ENCODE data around the gene PDE1A. TPM values are rescaled to one million over a fixed set of nuclear protein-coding genes. Genes with fewer than 3 reads are reported as not detected.
"Not testable (repeated sequence)": the region's sequence is repeated elsewhere in the genome, so short reads cannot be mapped to it uniquely, and the experiment has no call there.

The PDE1A gene
- total and polyA plus RNA-seq, 2 of the 4 experiments (the other 2 are of a cell fraction): 0.24 to 0.90 TPM

DNA sequence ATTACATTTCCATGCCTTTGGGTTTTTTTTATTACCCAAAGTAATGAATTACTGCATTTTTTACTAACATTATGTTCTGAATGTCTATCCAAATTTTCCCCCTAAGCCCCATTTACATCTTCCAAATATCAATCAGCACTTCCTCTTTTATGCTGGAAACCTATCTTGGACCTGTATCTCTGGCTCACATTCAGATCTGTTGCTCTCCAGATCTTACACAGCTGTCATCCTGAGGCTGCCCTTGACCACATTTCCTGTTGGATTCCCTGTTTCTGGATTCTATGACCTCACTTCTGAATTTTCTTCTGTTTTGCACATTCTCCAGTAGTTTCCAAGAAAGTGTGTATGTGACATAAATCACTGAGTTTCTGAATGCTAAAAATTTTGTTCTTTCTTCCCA lies 146.7 kb downstream of the PDE1A start:
- dilution Hi-C loops (cut with HindIII; ENCODE audit: low sequenced_read_pairs, unreplicated experiment) (no loop called here), in situ Hi-C loops (cut with MboI; ENCODE audit: low sequenced_read_pairs) (no loop called here), intact Hi-C loops (cut with micrococcal nuclease) (no loop called here)
- no peak overlapping the region for H3K56ac ChIP-seq (ENCODE audit: extremely low read depth, insufficient read depth, low read length)
- no peak for TF ChIP-seq MAZ (IDR thresholded peaks at IDR 0.05; ENCODE audit: borderline replicate concordance, low read depth, low read length)
- no peak for TF ChIP-seq CHD1 (IDR thresholded peaks at IDR 0.05; ENCODE audit: low read depth, low read length)
- no peak for TF ChIP-seq CEBPB (IDR thresholded peaks at IDR 0.05; ENCODE audit: low read depth, low read length)
- TF ChIP-seq RCOR1 (IDR thresholded peaks at IDR 0.05; ENCODE audit: insufficient replicate concordance, low read length): no peak
- ATAC-seq (ENCODE audit: low read depth) (no peak; the same call in 1 of the 2 replicates), DNase-seq (peak; percentile 69)
- H3K36me3 ChIP-seq (ENCODE audit: control insufficient read depth, insufficient read depth, low read length): no peaks in the 10 kb centered on the region
- ChIA-PET CTCF (no interaction called here), POLR2A (ENCODE audit: unreplicated experiment) (no interaction called here)
- H3K4me2 ChIP-seq (ENCODE audit: low read depth, low read length): no peak overlapping the region
- no peak overlapping the region; the same call in 1 of the 2 replicates for H3K23ac ChIP-seq (ENCODE audit: low read depth, low read length)
- no peak overlapping the region for H2AK5ac ChIP-seq (ENCODE audit: low read depth, low read length)
- H3K4me3 ChIP-seq (ENCODE audit: insufficient read depth, low read depth, low read length): no peak overlapping the region
- no peaks in the 10 kb centered on the region for H3K9me1 ChIP-seq (ENCODE audit: insufficient read depth, low read length)
- no peak overlapping the region for H4K5ac ChIP-seq (ENCODE audit: low read depth, low read length)
- no peak overlapping the region for H3K14ac ChIP-seq (replicated peaks; ENCODE audit: low read depth, low read length)
- no peak overlapping the region for H2AK9ac ChIP-seq (replicated peaks; ENCODE audit: low read depth, low read length, poor library complexity)
- H3K9ac ChIP-seq (ENCODE audit: low read depth, low read length): no peak overlapping the region
- no peak overlapping the region for H2AFZ ChIP-seq (replicated peaks; ENCODE audit: low read length, poor library complexity)
- no peaks in the 10 kb centered on the region for H3K27me3 ChIP-seq (ENCODE audit: control insufficient read depth, insufficient read depth, low read length)
- H4K20me1 ChIP-seq (ENCODE audit: insufficient read depth, low read length): no peaks in the 10 kb centered on the region
- H2BK120ac ChIP-seq (ENCODE audit: low read depth, low read length): no peak overlapping the region
- no peak overlapping the region for H2BK20ac ChIP-seq (ENCODE audit: low read depth, low read length)
- no peak overlapping the region for H2BK15ac ChIP-seq (ENCODE audit: low read depth, low read length)
- no TSS peak for BruUV-seq (replicated peaks)
- H3K79me1 ChIP-seq (ENCODE audit: low read depth in 1 of 2, low read length in 2 of 2): no peaks in the 10 kb centered on the region
- no peak overlapping the region for H3K27ac ChIP-seq (ENCODE audit: insufficient read depth, low read length)
- no peaks in the 10 kb centered on the region for H3K4me1 ChIP-seq (ENCODE audit: control insufficient read depth, insufficient read depth, low read length)
- H3K4ac ChIP-seq (ENCODE audit: low read depth, low read length): no peak overlapping the region
- H4K8ac ChIP-seq (ENCODE audit: low read depth in 2 of 2, low read length in 2 of 2): no peak overlapping the region
- no peak overlapping the region for H4K91ac ChIP-seq (ENCODE audit: insufficient read depth, low read depth, low read length)
- peaks cover 6% of the 10 kb centered on the region; the same call in 1 of the 2 replicates for H3K9me3 ChIP-seq (ENCODE audit: control insufficient read depth, insufficient read depth, low read length)
- H3K18ac ChIP-seq (ENCODE audit: low read depth, low read length): no peak overlapping the region
- H2BK5ac ChIP-seq (ENCODE audit: low read depth, low read length, poor library complexity, severe bottlenecking): no peak overlapping the region

DNA sequence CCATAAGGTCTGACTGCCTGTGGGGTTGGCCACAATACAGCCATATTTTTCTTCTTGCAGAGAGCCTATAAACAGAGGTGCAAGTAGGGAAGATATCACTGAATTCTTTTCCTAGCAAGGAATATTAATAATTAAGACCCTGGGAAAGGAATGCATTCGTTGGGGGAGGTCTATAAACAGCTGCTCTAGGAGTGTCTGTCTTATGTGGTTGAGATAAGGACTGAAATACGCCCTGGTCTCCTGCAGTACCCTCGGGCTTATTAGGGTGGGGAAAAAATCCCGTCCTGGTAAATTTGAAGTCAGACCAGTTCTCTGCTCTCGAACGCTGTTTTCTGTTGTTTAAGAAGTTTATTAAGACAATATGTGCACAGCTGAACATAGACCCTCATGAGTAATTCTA lies 150.2 kb downstream of the PDE1A start:
- CTCF ChIA-PET; H3K36me3 ChIP-seq (ENCODE audit: control insufficient read depth, insufficient read depth, low read length); H3K79me1 ChIP-seq (ENCODE audit: low read depth in 1 of 2, low read length in 2 of 2); H3K56ac ChIP-seq (ENCODE audit: extremely low read depth, insufficient read depth, low read length); H3K4me1 ChIP-seq (ENCODE audit: control insufficient read depth, insufficient read depth, low read length); H3K18ac ChIP-seq (ENCODE audit: low read depth, low read length); H3K14ac ChIP-seq (replicated peaks; ENCODE audit: low read depth, low read length); H3K27me3 ChIP-seq (ENCODE audit: control insufficient read depth, insufficient read depth, low read length); H2AK5ac ChIP-seq (ENCODE audit: low read depth, low read length); ATAC-seq (ENCODE audit: low read depth); H3K4ac ChIP-seq (ENCODE audit: low read depth, low read length); H2BK120ac ChIP-seq (ENCODE audit: low read depth, low read length); in situ Hi-C loops (cut with MboI; ENCODE audit: low sequenced_read_pairs); H3K4me2 ChIP-seq (ENCODE audit: low read depth, low read length); H4K91ac ChIP-seq (ENCODE audit: insufficient read depth, low read depth, low read length); H2AK9ac ChIP-seq (replicated peaks; ENCODE audit: low read depth, low read length, poor library complexity); DNase-seq; H3K9me3 ChIP-seq (ENCODE audit: control insufficient read depth, insufficient read depth, low read length); H2BK5ac ChIP-seq (ENCODE audit: low read depth, low read length, poor library complexity, severe bottlenecking); intact Hi-C loops (cut with micrococcal nuclease); H3K23ac ChIP-seq (ENCODE audit: low read depth, low read length); H4K5ac ChIP-seq (ENCODE audit: low read depth, low read length); BruUV-seq (replicated peaks); H2BK20ac ChIP-seq (ENCODE audit: low read depth, low read length); H3K27ac ChIP-seq (ENCODE audit: insufficient read depth, low read length); H3K9ac ChIP-seq (ENCODE audit: low read depth, low read length); POLR2A ChIA-PET (ENCODE audit: unreplicated experiment); dilution Hi-C loops (cut with HindIII; ENCODE audit: low sequenced_read_pairs, unreplicated experiment); H2AFZ ChIP-seq (replicated peaks; ENCODE audit: low read length, poor library complexity); H3K4me3 ChIP-seq (ENCODE audit: insufficient read depth, low read depth, low read length); H3K9me1 ChIP-seq (ENCODE audit: insufficient read depth, low read length); H4K20me1 ChIP-seq (ENCODE audit: insufficient read depth, low read length); H2BK15ac ChIP-seq (ENCODE audit: low read depth, low read length); H4K8ac ChIP-seq (ENCODE audit: low read depth in 2 of 2, low read length in 2 of 2): not testable (repeated sequence)
- 100% methylated on average over 1 of the region's 6 CpGs; no CpG with 5 or more reads in 1 of the 2 experiments for WGBS, 2 experiments (ENCODE audit: extremely low coverage in 2 of 2, insufficient read length in 1 of 2)
